Stimulated activated effector memory CD8-positive, alpha-beta T cell treated with anti-CD3 and anti-CD28 coated beads, Interleukin-12 subunit alpha, Interleukin-12 subunit beta, amount 100 ng/mL, for 72 hours (primary cell): ENCODE measurements around the gene SRPX2.
A peak's percentile ranks its signal among the peaks of the same experiment; 100 is the strongest.

Source experiments
- ATAC-seq: fragments of 150-1000 bp; cut with Tn5 transposase; 2 replicates; pipeline ENCODE4 v1.10.0; 2021
- DNase-seq, 2 donors: peaks; one replicate each; pipeline ENCODE4 v3.0.0; 2021 to 2022; ENCODE audit warnings: low spot score in 2 of 2
- H3K27ac Mint-ChIP-seq: one replicate; pipeline ENCODE4 v1.8.0; 2022; ENCODE audit warnings: mild to moderate bottlenecking, mixed read lengths
- H3K36me3 Mint-ChIP-seq: one replicate; pipeline ENCODE4 v1.8.0; 2022; ENCODE audit warnings: mild to moderate bottlenecking, mixed read lengths
- H3K4me1 Mint-ChIP-seq: one replicate; pipeline ENCODE4 v1.8.0; 2022; ENCODE audit warnings: mixed read lengths
- H3K4me3 Mint-ChIP-seq: one replicate; pipeline ENCODE4 v1.8.0; 2022; ENCODE audit warnings: mild to moderate bottlenecking, mixed read lengths
- H3K9me3 Mint-ChIP-seq: one replicate; pipeline ENCODE4 v1.8.0; 2022; ENCODE audit warnings: mixed read lengths

The SRPX2 gene, protein sequence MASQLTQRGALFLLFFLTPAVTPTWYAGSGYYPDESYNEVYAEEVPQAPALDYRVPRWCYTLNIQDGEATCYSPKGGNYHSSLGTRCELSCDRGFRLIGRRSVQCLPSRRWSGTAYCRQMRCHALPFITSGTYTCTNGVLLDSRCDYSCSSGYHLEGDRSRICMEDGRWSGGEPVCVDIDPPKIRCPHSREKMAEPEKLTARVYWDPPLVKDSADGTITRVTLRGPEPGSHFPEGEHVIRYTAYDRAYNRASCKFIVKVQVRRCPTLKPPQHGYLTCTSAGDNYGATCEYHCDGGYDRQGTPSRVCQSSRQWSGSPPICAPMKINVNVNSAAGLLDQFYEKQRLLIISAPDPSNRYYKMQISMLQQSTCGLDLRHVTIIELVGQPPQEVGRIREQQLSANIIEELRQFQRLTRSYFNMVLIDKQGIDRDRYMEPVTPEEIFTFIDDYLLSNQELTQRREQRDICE

DNA sequence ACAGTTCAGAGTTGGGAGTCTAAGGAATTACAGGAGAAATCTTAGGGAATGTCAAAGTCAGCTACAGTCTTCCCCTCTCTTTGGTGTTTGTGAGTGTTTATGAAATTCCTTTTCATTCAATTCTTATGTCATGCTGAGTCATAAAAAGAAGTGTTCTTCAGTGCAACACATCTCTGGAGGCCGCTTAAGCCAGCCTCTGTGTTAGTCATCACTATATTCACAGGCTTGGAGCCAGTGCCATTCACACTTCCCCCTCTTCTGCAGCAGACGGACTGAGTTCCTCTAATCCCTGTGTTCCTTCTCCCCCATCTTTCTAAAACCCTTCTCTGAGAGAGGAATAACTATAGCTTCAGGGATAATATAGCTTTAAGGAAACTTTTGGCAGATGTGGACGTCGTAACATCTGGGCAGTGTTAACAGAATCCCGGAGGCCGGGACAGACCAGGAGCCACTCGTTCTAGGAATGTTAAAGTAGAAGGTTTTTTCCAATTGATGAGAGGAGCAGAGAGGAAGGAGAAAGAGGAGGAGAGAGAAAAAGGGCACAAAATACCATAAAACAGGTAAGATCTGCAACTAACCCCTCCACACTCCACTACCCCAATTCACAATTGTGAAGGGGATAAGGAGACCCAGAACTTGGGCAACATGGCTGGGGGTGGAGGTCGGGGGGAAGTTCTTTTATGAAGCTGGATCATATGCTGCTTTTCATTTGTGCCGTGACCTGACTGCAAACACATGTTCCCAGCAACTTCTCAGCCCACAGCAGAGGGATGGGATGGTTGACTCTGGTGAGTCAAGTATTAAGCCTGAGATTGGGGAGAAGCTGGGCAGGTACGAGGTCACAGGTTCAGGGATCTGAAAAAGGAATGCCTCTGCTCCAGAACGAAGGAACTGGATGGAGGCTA, at the start of gene SRPX2:
Gene SRPX2 (plus strand): TSS at position 244 of the 905 bp plus-strand sequence. CDS start 2,124 bp downstream, outside the sequence.
- ATAC-seq: peak; percentile 63
- H3K27ac Mint-ChIP-seq: no peak within 1 kb of the TSS
- no peaks in the 10 kb centered on the region for H3K4me1 Mint-ChIP-seq

DNA sequence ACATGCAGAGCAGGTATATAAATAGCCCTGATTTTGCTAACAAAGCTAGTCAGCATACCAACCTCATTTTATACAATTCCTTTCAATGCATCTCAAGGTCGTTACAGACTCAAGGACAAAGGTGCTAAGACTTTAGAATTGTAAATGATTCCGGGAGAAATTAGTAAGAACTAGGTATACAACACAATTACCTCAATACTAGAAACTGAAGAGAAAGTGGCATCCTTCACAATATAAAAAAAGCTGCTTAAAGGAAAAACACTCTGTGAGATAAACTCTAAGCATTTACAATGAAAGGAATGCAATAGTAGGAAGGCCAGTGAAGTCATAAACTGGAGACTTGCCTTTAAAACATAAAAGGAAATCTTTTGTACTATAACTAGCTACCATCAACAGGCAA, 47.4 kb upstream of the SRPX2 start:
- Mint-ChIP-seq H3K4me1 (no peaks in the 10 kb centered on the region), H3K9me3 (no peaks in the 10 kb centered on the region), H3K4me3 (no peak overlapping the region), H3K36me3 (no peaks in the 10 kb centered on the region), H3K27ac (no peak overlapping the region)
- DNase-seq (no peak), ATAC-seq (no peak)

More for the DNA sequence above, at the start of gene SRPX2:
- H3K36me3 Mint-ChIP-seq: no peaks in the 10 kb centered on the region
- DNase-seq: no peak
- no peaks in the 10 kb centered on the region for H3K9me3 Mint-ChIP-seq
- no peak within 1 kb of the TSS for H3K4me3 Mint-ChIP-seq

DNA sequence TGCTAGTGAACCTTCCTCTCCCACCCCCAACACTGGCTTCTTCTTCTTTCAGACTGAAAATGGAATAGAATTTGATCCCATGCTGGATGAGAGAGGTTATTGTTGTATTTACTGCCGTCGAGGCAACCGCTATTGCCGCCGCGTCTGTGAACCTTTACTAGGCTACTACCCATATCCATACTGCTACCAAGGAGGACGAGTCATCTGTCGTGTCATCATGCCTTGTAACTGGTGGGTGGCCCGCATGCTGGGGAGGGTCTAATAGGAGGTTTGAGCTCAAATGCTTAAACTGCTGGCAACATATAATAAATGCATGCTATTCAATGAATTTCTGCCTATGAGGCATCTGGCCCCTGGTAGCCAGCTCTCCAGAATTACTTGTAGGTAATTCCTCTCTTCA, 44.5 kb upstream of the SRPX2 start:
- no peak for DNase-seq
- no peak overlapping the region for H3K27ac Mint-ChIP-seq
- no peak overlapping the region for H3K4me3 Mint-ChIP-seq
- no peaks in the 10 kb centered on the region for H3K9me3 Mint-ChIP-seq
- H3K4me1 Mint-ChIP-seq: no peaks in the 10 kb centered on the region
- ATAC-seq: no peak
- no peaks in the 10 kb centered on the region for H3K36me3 Mint-ChIP-seq

DNA sequence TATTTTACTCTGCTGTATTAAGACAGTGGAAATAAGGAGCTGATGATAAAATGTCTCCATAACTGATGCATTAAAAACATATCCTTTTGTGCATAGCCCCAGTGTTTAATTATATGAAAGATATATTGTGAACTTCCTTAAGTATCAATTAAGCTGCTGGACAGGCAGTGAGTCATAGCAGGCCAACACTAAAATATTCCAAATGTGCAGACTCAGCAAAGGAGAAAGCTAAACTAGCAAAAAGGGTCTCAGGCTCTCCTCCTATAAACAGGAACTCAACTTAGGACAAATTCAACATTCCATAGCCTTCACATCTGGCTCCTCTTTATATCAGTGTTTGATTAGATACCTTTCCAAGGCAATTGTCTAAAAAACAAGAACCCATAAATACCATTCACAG, 43.7 kb upstream of the SRPX2 start:
- DNase-seq (no peak), ATAC-seq (no peak)
- H3K27ac Mint-ChIP-seq: no peak overlapping the region
- no peak overlapping the region for H3K4me3 Mint-ChIP-seq
- H3K9me3 Mint-ChIP-seq: no peaks in the 10 kb centered on the region
- no peaks in the 10 kb centered on the region for H3K36me3 Mint-ChIP-seq
- H3K4me1 Mint-ChIP-seq: no peaks in the 10 kb centered on the region

DNA sequence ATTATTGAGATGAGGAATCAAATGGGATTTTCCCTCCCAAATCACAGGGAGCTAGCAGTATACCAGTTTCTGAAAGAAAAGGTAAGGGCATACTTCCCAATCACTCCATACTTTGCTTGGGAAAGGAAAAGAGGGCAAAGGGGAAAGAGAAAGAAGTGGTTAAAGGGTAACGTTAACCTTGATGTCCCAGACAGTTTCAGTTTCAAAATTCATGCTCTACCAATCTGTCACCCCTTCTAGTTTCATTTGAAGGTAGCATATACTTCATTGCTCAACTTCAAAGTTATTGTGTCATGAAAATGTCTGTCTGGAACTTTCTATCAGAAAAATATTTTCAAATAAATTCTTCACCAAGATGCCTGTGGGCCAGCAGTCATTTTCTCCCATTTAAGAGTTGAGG, 43.2 kb upstream of the SRPX2 start:
- Mint-ChIP-seq H3K27ac (no peak overlapping the region), H3K36me3 (no peaks in the 10 kb centered on the region)
- ATAC-seq: no peak

DNA sequence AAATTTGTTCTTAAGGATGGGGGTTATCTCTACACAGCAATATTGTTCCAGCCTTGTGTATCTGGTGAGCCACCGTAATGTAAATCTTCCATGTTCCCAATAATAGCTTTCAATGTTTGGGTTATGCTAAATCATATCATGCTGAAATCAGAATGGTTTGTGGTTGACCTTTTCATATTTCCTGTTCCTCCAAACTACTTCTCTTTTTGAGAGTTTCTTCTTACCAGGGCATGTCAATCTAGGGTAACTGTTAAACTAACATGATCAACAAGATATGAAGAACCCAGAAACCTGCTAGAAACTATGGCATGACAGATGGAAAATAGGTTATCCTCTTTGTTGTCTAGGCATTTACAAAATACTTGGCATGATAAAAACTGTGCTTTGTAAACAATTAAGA, 37.2 kb upstream of the SRPX2 start:
- ATAC-seq (no peak), DNase-seq (no peak)
- Mint-ChIP-seq H3K27ac (no peak overlapping the region), H3K4me1 (no peaks in the 10 kb centered on the region), H3K9me3 (no peaks in the 10 kb centered on the region), H3K4me3 (no peak overlapping the region), H3K36me3 (no peaks in the 10 kb centered on the region)

More for the DNA sequence above, 43.2 kb upstream of the SRPX2 start:
- no peak overlapping the region for H3K4me3 Mint-ChIP-seq
- H3K4me1 Mint-ChIP-seq: no peaks in the 10 kb centered on the region
- DNase-seq: no peak
- H3K9me3 Mint-ChIP-seq: no peaks in the 10 kb centered on the region

DNA sequence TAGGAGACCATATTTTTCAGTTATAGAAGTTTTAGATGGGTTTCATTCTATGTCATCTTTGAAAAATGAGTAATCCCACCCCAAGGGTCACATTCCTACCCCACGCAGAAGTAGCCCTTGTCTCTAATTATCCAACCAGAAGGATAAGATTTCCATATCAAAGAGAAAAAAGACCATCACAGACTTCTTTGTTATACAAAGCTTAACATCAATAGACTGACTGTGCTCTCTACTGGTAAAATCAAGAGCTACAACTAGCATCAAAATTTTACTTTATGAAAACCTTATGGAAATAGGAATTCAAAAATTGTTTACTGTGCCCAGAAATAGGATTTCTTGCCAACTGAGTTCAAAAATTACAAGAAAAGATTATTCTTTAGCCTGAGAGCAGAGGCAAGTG, 34.4 kb upstream of the SRPX2 start:
- no peaks in the 10 kb centered on the region for H3K36me3 Mint-ChIP-seq
- ATAC-seq (no peak), DNase-seq (no peak)

DNA sequence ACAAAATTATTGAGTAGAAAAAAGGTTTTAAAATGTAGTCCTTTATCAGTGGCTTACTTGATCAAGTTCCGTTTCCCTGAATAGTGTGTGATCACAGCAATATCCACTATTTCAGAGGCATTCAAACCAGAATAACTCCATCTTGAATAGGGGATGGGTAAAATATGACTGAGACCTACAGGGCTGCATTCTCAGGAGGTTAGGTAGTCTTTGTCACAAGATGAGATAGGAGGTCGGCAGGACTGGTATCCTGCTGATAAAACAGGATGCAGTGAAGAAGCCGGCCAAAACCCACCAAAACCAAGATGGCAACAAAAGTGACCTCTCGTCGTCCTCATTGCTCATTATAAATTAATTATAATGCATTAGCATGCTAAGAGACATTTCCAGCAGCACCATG, 32.0 kb upstream of the SRPX2 start:
- Mint-ChIP-seq H3K4me1 (no peaks in the 10 kb centered on the region), H3K36me3 (no peaks in the 10 kb centered on the region), H3K9me3 (no peaks in the 10 kb centered on the region), H3K4me3 (no peak overlapping the region), H3K27ac (no peak overlapping the region)
- ATAC-seq (no peak), DNase-seq (no peak)

More for the DNA sequence above, 34.4 kb upstream of the SRPX2 start:
- no peak overlapping the region for H3K27ac Mint-ChIP-seq
- no peak overlapping the region for H3K4me3 Mint-ChIP-seq
- H3K9me3 Mint-ChIP-seq: no peaks in the 10 kb centered on the region
- H3K4me1 Mint-ChIP-seq: no peaks in the 10 kb centered on the region

DNA sequence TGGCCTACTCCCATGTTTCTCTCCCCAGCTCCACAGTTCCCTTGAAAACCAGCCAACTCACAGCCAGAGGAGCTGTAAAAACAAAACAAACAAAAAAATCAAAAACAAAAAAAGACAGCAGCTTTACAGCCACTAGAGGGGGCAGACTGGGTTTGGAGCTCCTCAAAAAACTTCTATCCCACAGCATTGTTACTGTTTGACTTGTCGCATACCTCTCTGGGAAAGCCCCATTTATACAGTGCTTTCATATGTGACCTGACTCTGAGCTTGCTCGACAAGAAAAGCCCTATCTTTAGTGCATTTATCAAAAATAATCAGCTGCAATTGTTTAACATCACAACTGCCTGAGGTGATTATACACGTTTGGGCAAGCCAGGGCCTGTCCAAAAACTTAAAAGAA, 29.0 kb upstream of the SRPX2 start:
- H3K4me1 Mint-ChIP-seq: no peaks in the 10 kb centered on the region
- H3K36me3 Mint-ChIP-seq: no peaks in the 10 kb centered on the region
- DNase-seq: no peak
- H3K9me3 Mint-ChIP-seq: no peaks in the 10 kb centered on the region
- no peak overlapping the region for H3K27ac Mint-ChIP-seq
- peak; percentile 72 for ATAC-seq
- no peak overlapping the region for H3K4me3 Mint-ChIP-seq

DNA sequence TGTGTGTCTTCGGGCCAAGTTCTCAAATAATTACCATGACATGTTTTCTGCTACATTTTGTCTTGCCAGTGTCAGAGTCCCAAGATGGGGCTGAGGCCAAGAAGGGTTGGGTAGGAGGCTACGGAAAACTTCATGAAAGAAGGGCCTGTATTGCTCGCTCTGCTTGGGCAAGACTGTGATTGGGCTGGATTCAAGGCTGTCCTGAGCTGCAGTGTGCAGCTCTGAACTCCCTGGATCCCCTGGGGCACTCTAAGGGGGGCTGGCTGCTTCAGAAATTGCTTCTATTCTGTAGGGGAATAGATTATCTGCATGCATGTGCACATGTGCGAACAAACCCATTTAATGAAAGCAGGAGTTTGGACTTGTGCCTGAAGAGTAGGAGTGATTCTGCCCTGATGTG, 21.0 kb upstream of the SRPX2 start:
- Mint-ChIP-seq H3K27ac (no peak overlapping the region), H3K4me1 (peaks cover 8% of the 10 kb centered on the region), H3K36me3 (no peaks in the 10 kb centered on the region), H3K9me3 (no peaks in the 10 kb centered on the region), H3K4me3 (no peak overlapping the region)
- ATAC-seq (no peak), DNase-seq (no peak)

DNA sequence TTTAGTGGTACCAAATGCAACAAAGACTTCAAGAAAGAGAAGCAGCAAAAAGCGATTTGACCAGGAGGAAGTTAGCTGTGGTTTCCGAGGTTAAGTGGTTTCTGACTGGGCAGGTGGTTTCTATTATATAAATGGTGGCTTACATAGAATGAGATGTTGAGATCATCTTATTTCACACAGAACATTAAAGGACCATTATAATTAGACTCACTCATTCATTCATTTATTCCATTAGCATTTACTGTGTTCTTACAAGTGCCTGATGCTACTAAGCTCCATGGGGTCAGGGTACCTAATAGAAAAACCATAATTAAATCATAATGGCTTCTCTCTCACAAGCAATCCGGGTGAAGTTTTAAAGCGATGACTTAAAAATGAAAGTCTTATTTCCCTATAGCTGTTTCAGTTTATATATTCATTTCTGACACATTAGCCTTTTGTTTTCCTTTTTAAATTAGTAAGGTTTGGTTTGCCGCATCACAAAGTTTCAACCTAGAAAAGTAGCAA, 18.0 kb upstream of the SRPX2 start:
- ATAC-seq: peak; percentile 52
- peak in 1 of 2 donors; percentile 47 for DNase-seq
- no peaks in the 10 kb centered on the region for H3K36me3 Mint-ChIP-seq
- H3K4me3 Mint-ChIP-seq: no peak overlapping the region
- H3K4me1 Mint-ChIP-seq: peaks cover 8% of the 10 kb centered on the region
- H3K9me3 Mint-ChIP-seq: no peaks in the 10 kb centered on the region
- H3K27ac Mint-ChIP-seq: peak overlapping the region; percentile 24

DNA sequence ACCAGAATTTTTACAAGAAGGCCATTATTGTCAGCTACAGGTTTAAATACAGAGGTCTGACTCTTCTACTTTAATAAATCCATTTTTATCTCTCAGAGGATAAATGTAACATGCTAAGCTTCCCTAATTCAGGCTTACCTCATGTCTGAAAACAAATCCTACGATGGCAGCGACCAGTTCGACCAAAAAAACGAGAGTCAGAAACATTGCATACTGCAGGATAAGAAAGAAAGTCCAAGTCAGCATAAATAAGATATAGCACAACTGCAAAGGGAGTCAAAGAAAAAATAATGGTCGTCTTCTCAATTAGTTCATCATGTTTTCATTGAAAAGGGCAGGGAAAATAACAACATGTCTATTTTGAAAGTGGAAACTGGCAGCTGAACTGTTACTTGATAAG, 9.0 kb upstream of the SRPX2 start:
- no peak for ATAC-seq
- no peak overlapping the region for H3K27ac Mint-ChIP-seq

DNA sequence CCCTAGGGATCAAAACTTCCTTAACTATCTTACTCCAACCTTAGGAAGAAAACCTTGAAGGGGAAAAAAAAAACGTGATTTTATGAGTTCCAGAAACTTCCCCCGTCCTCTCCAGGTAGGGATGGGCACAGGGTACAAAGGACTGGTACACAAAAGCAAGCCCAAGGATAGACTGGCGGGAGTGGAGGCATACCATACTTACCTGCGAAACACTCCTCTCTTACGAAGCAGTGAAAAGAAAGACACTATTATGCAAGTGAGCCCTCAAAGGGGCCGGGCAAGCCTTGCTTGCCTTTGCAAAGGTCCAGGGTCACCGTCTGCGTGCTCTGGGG, 8.0 kb upstream of the SRPX2 start:
- DNase-seq (no peak), ATAC-seq (no peak)
- Mint-ChIP-seq H3K27ac (no peak overlapping the region), H3K9me3 (no peaks in the 10 kb centered on the region), H3K4me1 (peaks cover 5% of the 10 kb centered on the region), H3K4me3 (peak overlapping the region; percentile 77), H3K36me3 (no peaks in the 10 kb centered on the region)

More for the DNA sequence above, 9.0 kb upstream of the SRPX2 start:
- Mint-ChIP-seq H3K9me3 (no peaks in the 10 kb centered on the region), H3K4me3 (no peak overlapping the region), H3K36me3 (no peaks in the 10 kb centered on the region), H3K4me1 (peaks cover 5% of the 10 kb centered on the region)
- DNase-seq: no peak

DNA sequence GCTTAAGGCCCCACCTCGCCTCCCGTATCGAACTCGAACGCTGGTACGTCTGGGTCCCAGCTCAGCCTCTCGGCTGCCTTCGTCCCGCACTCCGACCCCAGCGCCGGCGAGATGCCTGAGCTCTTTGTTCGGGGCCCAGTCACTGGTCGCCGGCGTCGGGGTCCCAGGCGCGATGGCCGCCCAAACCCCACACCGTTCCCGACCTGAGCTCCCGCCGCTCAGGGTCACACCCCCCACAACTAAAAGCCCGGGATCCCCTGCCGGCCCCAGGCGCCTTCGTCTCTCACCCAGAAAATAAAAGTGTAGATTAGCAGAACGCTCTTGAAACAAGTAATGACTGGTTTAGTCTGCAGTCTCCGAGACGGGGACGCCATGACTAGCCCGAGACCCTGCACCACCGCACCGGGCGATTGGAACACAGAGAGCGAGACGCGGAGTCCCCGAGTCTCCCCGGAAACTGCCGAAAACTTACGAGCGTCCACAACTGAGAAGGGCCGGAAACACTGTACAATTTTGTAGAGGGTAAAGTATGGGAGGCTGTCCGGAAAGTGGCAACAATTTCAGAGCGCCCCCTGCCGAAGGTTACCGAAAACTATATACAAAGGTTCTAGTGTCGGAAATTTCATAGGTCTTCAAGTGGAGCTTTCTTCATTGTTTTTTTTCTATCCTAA, 7.5 kb upstream of the SRPX2 start, which contains the start of gene TSPAN6:
Gene TSPAN6 (minus strand): TSS at position 486 of the 671 bp plus-strand sequence. CDS start 112 bp downstream, at position 374.
- Mint-ChIP-seq H3K27ac (no peak within 1 kb of the TSS), H3K4me1 (peaks cover 5% of the 10 kb centered on the region), H3K4me3 (peak within 1 kb of the TSS; percentile 77), H3K9me3 (no peaks in the 10 kb centered on the region), H3K36me3 (no peaks in the 10 kb centered on the region)
- ATAC-seq (peak; percentile 95), DNase-seq (peak; percentile 13 to 59)

DNA sequence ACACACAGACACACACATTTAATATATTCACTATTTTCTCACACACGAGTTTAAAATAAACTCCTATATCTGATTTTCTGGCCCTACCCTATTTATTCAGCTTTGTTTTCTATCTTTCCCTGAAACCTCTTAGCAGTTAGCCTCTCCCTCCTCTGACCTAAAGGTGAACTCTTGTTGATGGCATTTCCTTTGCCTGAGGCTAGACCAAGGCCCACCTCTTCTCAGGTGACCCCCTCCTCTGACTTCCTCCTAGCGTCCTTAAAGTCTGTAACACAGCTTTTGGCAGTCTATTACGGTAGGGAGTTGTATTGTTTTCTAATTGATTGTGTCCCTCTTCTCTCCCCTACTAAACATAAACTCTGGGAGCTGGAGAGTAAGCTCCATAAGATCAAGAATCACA, 1.7 kb upstream of the SRPX2 start:
- Mint-ChIP-seq H3K4me3 (no peak overlapping the region), H3K27ac (no peak overlapping the region), H3K4me1 (no peaks in the 10 kb centered on the region), H3K36me3 (no peaks in the 10 kb centered on the region), H3K9me3 (no peaks in the 10 kb centered on the region)
- DNase-seq (no peak), ATAC-seq (no peak)
